DOHH2 (cell line): ENCODE measurements around the gene GPATCH11.

ENCODE experiments used
- EZH2phosphoT487 ChIP-seq: fragments of 200-600 bp; sonication (generic); IDR thresholded peaks from 2 replicates; pipeline ENCODE4 v1.6.1; 2017; ENCODE audit warnings: borderline replicate concordance, mild to moderate bottlenecking, antibody characterized with exemption, low read length, moderate library complexity, mixed read lengths
- TF ChIP-seq, protein P1 (sequence below): fragments of 200-600 bp; sonication (generic); IDR thresholded peaks from one replicate; pipeline ENCODE4 v1.5.1; 2014; ENCODE audit warnings: antibody characterized with exemption, mild to moderate bottlenecking, low read depth, low read length; ENCODE audit not compliant: poor library complexity, severe bottlenecking

DNA sequence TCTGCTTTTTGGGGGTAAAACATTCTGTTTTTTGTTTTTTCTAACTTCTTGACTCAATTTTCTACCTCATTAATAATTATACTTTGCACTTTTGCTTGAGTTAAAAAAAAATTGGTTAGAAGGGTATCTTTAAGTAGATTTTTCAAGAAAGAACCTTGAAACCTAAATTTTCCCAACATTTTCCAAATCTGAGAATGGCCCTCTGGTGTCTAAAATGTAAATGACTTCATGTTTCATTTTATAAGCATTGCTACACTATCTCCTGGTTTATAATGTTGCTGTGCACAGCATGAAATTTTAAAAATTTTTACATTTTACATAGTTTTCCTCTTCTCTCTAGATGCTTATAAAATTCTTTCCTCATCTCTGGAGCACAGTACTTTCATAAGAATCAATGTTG lies 58.2 kb downstream of the GPATCH11 start:
- TF ChIP-seq, protein P1, sequence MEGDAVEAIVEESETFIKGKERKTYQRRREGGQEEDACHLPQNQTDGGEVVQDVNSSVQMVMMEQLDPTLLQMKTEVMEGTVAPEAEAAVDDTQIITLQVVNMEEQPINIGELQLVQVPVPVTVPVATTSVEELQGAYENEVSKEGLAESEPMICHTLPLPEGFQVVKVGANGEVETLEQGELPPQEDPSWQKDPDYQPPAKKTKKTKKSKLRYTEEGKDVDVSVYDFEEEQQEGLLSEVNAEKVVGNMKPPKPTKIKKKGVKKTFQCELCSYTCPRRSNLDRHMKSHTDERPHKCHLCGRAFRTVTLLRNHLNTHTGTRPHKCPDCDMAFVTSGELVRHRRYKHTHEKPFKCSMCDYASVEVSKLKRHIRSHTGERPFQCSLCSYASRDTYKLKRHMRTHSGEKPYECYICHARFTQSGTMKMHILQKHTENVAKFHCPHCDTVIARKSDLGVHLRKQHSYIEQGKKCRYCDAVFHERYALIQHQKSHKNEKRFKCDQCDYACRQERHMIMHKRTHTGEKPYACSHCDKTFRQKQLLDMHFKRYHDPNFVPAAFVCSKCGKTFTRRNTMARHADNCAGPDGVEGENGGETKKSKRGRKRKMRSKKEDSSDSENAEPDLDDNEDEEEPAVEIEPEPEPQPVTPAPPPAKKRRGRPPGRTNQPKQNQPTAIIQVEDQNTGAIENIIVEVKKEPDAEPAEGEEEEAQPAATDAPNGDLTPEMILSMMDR, result no peak
- no peak for TF ChIP-seq EZH2phosphoT487
